Tibial nerve (tissue), 4 donors: ENCODE data around the gene GPX5. TPM values are rescaled to one million over a fixed set of nuclear protein-coding genes. Genes with fewer than 3 reads are reported as not detected.
"Not testable (repeated sequence)": the region's sequence is repeated elsewhere in the genome, so short reads cannot be mapped to it uniquely, and the experiment has no call there.

Source experiments
- DNase-seq, 2 donors: peaks; one replicate each; pipeline ENCODE4 v3.0.0-alpha.2; 2019; ENCODE audit warnings: low spot score in 2 of 2
- H3K27ac ChIP-seq, 4 donors: fragments of 200-600 bp; sonication (generic) in 3 of 4; one replicate each; pipeline ENCODE4 v1.5.1; 2017 to 2019; ENCODE audit warnings: mild to moderate bottlenecking in 1 of 4
- H3K27me3 ChIP-seq, 2 donors: fragments of 200-600 bp; sonication (generic) in 1 of 2; one replicate each; pipeline versions ENCODE4 v1.5.1 to v1.6.0; 2017 to 2019
- H3K36me3 ChIP-seq, 3 donors: fragments of 200-600 bp; sonication (generic); one replicate each; pipeline ENCODE4 v1.5.1; 2018 to 2019
- H3K4me1 ChIP-seq, 4 donors: fragments of 200-600 bp; sonication (generic) in 3 of 4; one replicate each; pipeline ENCODE4 v1.5.1; 2017 to 2019
- H3K4me3 ChIP-seq, 4 donors: fragments of 200-600 bp; sonication (generic) in 3 of 4; one replicate each; pipeline ENCODE4 v1.5.1; 2017 to 2019; ENCODE audit warnings: mild to moderate bottlenecking in 1 of 4, moderate library complexity in 1 of 4
- H3K9me3 ChIP-seq, 4 donors: fragments of 200-600 bp; sonication (generic) in 3 of 4; one replicate each; pipeline ENCODE4 v1.5.1; 2017 to 2019
- EP300 ChIP-seq, 2 donors: sonication (generic); formaldehyde crosslinking; IDR thresholded peaks; one replicate each; pipeline ENCODE4 v1.6.1; 2017; ENCODE audit warnings: antibody characterized with exemption in 2 of 2, mild to moderate bottlenecking in 1 of 2
- POLR2A ChIP-seq, 2 donors: fragments of 450-650 bp; IDR thresholded peaks; one replicate each; pipeline ENCODE4 v1.6.1; 2017; ENCODE audit warnings: antibody characterized with exemption in 2 of 2, mild to moderate bottlenecking in 2 of 2, moderate library complexity in 2 of 2
- WGBS, 2 donors: methylation state at CpG; one replicate each; pipeline ENCODE4 v1.1.5; 2018; 5-methylcytosine and 5-hydroxymethylcytosine counted together
- total RNA-seq, 4 donors: library from RNA; depleted of rRNA; stranded (reverse); fragments of >200 nt; gene quantifications; one replicate each; pipeline ENCODE4 v1.1.0, GENCODE V29; 2016
- TF ChIP-seq, protein P1 (sequence below), 5 experiments: fragments of 200-600 bp in 3 of 5; fragments of 450-650 bp in 2 of 5; sonication (generic) in 3 of 5; IDR thresholded peaks; one replicate each; pipeline ENCODE4 v1.5.1; 2016 to 2019; ENCODE audit warnings: antibody characterized with exemption in 5 of 5, mild to moderate bottlenecking in 3 of 5, moderate library complexity in 2 of 5

The GPX5 gene
- total RNA-seq, 4 donors from 2014 or later = not detected

DNA sequence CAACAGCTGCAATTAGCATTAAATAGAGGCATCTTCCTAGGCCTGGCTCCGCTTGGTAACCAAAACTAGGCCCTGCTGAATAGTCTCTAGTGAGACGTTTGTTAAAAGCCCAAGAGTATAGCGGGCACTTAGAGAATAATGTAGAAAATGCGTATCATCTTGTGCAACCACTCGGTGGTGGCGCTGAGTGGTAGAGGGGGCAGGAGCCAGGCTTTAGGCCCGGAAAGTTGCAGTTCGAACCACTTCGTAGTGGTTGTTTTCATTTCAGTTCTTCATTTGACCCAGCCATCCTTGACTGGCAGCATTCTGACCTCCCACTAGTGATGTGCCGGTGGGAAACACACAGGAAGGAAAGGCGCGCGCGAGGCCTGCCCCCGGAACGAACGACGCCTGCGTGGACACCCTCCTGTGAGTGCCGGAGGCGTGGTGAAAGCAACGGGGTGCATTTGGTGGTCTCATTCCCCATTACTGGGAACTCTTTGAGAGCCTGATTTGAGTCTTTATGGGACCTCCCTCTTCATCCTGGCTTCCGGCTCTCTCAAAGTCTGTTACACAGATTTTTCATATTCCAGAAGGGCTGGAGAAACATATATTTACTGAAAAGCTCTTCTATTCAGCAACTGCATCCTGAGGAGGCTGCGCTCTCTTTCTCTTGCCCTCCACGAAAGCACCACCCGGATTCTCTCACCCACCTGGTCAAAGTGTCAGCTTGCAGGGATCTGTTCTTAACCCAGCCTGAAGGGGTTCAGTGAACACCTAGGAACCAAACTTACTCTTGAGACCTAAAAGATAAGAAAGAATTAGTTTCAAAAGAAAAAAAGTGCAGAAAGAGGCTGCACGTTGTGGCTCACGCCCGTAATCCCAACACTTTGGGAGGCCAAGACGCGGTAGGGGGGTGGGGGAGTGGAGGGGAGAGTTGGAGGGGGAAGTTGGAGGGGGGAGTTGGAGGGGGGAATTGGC lies 18.2 kb downstream of the GPX5 start:
- H3K27ac ChIP-seq = no peak overlapping the region
- no peaks in the 10 kb centered on the region for H3K27me3 ChIP-seq
- TF ChIP-seq, protein P1, sequence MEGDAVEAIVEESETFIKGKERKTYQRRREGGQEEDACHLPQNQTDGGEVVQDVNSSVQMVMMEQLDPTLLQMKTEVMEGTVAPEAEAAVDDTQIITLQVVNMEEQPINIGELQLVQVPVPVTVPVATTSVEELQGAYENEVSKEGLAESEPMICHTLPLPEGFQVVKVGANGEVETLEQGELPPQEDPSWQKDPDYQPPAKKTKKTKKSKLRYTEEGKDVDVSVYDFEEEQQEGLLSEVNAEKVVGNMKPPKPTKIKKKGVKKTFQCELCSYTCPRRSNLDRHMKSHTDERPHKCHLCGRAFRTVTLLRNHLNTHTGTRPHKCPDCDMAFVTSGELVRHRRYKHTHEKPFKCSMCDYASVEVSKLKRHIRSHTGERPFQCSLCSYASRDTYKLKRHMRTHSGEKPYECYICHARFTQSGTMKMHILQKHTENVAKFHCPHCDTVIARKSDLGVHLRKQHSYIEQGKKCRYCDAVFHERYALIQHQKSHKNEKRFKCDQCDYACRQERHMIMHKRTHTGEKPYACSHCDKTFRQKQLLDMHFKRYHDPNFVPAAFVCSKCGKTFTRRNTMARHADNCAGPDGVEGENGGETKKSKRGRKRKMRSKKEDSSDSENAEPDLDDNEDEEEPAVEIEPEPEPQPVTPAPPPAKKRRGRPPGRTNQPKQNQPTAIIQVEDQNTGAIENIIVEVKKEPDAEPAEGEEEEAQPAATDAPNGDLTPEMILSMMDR (IDR thresholded peaks at IDR 0.05) = no peak
- TF ChIP-seq POLR2A (IDR thresholded peaks at IDR 0.05) = no peak
- no peak for TF ChIP-seq EP300 (IDR thresholded peaks at IDR 0.05)
- WGBS, 2 donors = 7% methylated on average over 31 of the region's 31 CpGs
- H3K4me3 ChIP-seq = peak overlapping the region; percentile 0 to 40 (median 8)
- peaks cover 0 to 19% (median 0%) of the 10 kb centered on the region in 4 donors for H3K4me1 ChIP-seq
- H3K36me3 ChIP-seq = no peaks in the 10 kb centered on the region
- no peak for DNase-seq
- peaks cover 0 to 11% (median 0%) of the 10 kb centered on the region in 4 donors for H3K9me3 ChIP-seq

DNA sequence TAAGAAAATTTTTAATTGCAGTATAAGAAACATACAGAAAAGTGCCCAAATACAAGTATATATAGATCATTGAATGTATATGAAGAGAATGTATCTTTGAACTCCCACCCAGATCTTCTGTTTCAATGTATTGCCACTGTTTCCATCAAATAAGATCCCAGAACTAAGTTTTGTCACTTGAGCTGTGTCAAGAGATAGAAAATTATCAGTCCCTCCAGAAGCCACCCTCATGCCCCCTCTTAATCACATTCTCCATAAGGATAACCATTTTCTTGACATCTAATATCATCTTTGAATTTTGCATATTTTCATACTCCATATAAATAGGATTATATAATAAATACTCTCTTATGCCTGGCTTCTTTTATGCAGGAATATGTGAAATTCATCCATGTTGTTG lies 20.3 kb downstream of the GPX5 start:
- H3K4me1 ChIP-seq = peaks cover 0 to 19% (median 0%) of the 10 kb centered on the region in 4 donors
- H3K27me3 ChIP-seq = no peaks in the 10 kb centered on the region
- DNase-seq = no peak
- no peak overlapping the region for H3K4me3 ChIP-seq
- no peak overlapping the region for H3K27ac ChIP-seq
- H3K9me3 ChIP-seq = peaks cover 0 to 6% (median 0%) of the 10 kb centered on the region in 4 donors
- no peaks in the 10 kb centered on the region for H3K36me3 ChIP-seq
- no peak for TF ChIP-seq POLR2A (IDR thresholded peaks at IDR 0.05)
- TF ChIP-seq, protein P1 (IDR thresholded peaks at IDR 0.05) = no peak
- TF ChIP-seq EP300 (IDR thresholded peaks at IDR 0.05) = no peak

DNA sequence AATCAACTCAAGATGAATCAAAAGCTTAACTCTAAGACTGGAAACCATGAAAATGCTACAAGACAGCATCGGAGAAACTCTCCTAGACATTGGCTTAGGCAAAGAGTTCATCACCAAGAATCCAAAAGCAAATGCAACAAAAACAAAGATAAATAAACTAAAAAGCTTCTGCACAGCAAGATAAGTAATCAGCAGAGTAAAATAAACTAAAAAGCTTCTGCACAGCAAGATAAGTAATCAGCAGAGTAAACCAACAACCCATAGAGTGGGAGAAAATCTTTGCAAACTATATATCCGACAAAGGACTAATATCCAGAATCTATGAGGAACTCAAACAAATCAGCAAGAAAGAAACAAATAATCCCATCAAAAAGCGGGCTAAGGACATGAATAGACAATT lies 21.3 kb downstream of the GPX5 start:
- not testable (repeated sequence) for H3K9me3 ChIP-seq, DNase-seq
- 87 to 97% methylated on average over 3 of the region's 3 CpGs for WGBS, 2 donors

DNA sequence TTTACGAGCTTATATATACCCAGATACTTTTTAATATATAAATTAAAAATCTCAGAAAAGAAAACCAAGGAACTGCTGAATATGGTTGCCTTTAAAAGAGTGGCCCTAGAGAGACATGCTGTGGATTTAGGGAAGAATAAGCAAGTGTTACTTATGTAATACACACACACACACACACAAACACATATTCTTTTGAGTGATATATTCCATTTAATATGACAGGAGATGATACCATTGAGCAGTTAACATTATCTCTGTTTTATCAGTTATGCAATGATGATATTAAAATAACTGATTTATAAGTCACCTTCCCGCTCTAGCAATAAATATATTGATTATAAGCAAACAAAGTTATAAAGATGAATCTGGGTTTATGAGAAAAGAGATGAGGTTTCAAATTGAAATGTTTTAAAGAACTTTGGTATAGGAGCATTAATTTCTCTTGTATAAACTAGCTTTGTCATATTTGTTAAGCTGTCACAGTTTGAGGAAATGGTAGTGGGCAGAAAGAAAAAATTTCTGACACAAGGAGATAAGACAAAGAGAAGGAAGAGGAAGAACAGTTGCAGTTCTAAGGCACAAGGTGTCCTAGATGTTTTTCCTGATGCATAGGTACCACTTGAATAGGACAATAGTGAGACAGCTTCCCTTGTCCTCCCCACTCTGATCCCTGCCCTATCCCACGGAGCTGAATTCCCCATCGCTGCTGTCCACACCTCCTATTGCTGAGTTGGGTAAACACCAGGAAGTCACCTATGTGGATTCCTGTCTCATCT lies 26.4 kb downstream of the GPX5 start:
- Histone ChIP-seq H3K27ac (no peak overlapping the region), H3K4me3 (no peak overlapping the region), H3K27me3 (peaks cover 0 to 9% of the 10 kb centered on the region in 2 donors), H3K9me3 (no peaks in the 10 kb centered on the region), H3K4me1 (peaks cover 0 to 4% (median 0%) of the 10 kb centered on the region in 4 donors), H3K36me3 (no peaks in the 10 kb centered on the region)
- 67 to 78% methylated on average over 4 of the region's 4 CpGs for WGBS, 2 donors
- DNase-seq = no peak
- no peak for TF ChIP-seq POLR2A (IDR thresholded peaks at IDR 0.05)
- no peak for TF ChIP-seq EP300 (IDR thresholded peaks at IDR 0.05)
- TF ChIP-seq, protein P1 (IDR thresholded peaks at IDR 0.05) = no peak

More for the DNA sequence above, 21.3 kb downstream of the GPX5 start:
- H3K4me3 ChIP-seq, H3K27ac ChIP-seq, H3K27me3 ChIP-seq, H3K36me3 ChIP-seq: not testable (repeated sequence)
- peaks cover 0 to 19% (median 0%) of the 10 kb centered on the region in 4 donors for H3K4me1 ChIP-seq

DNA sequence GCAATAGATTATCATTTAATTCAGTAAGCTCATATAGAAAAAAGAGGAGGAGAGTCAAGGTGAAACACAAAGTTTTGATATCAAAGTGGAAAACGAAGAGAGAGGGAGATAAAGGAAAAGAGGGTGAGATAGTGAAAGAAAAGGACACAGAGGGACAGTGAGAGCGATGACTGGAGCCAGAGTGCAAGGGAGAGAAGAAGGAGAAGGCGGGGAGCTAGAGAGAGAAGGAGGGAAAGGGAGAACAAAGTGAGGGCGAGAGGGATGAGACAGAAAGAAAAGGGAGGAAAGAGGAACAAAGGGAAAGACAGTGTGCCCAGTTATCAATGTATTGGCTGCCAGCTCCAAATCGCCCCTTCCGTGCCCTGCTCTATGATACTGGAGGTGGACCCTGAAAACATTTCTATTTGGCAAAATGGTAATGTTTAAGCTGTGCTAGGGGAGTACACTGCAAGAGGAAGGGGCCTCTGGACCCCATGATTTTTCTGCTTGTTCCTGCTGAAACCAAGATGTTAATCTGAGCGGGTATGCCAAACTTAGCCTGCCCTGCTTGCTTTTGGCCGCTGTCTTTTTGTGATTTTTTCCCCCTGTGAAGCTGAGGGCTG lies 27.8 kb downstream of the GPX5 start:
- Histone ChIP-seq H3K36me3 (no peaks in the 10 kb centered on the region), H3K9me3 (no peaks in the 10 kb centered on the region), H3K27ac (no peak overlapping the region), H3K4me3 (peak overlapping the region in 2 of 4 donors; percentile 15 to 23), H3K27me3 (peaks cover 0 to 9% of the 10 kb centered on the region in 2 donors), H3K4me1 (peaks cover 0 to 4% (median 0%) of the 10 kb centered on the region in 4 donors)
- TF ChIP-seq, protein P1 (IDR thresholded peaks at IDR 0.05) = no peak
- TF ChIP-seq POLR2A (IDR thresholded peaks at IDR 0.05) (no peak), EP300 (IDR thresholded peaks at IDR 0.05) (no peak)
- DNase-seq = no peak
- 44 to 51% methylated on average over 8 of the region's 8 CpGs for WGBS, 2 donors
